ENCODE data around the gene TAF10. TPM values are rescaled to one million over a fixed set of nuclear protein-coding genes. Genes with fewer than 3 reads are reported as not detected.

The TAF10 gene
- total and polyA plus RNA-seq, 2 of the 13 experiments (the other 11 are each of a cell fraction or from before 2014, with no cell fraction given), result 71.3 to 134 TPM

- DNase-seq (ENCODE audit: low spot score) (no peak), ATAC-seq (no peak), FAIRE-seq (no peak)
- 100% methylated on average over 4 of the region's 4 CpGs for WGBS (ENCODE audit: low lambda C conversion rate)
- Histone ChIP-seq H2AFZ (ENCODE audit: low read length) (no peak overlapping the region), H3K36me3 (replicated peaks in 1 of 2; ENCODE audit: control insufficient read depth in 1 of 2, insufficient read depth in 2 of 2, low read length in 2 of 2) (no peaks in the 10 kb centered on the region), H3K4me1 (ENCODE audit: insufficient read depth, low read length) (no peaks in the 10 kb centered on the region), H4K20me1 (ENCODE audit: insufficient read depth, low read length) (no peaks in the 10 kb centered on the region), H3K4me3 (replicated peaks in 1 of 3; ENCODE audit: insufficient read depth in 1 of 3, low read depth in 2 of 3, low read length in 3 of 3) (no peak overlapping the region), H3K9me3 (ENCODE audit: low read length) (no peaks in the 10 kb centered on the region), H3K4me2 (ENCODE audit: low read depth, low read length) (no peak overlapping the region), H3K9ac (ENCODE audit: insufficient read depth, low read depth, low read length) (no peak overlapping the region), H3K79me2 (ENCODE audit: insufficient read depth, low read length) (no peaks in the 10 kb centered on the region), H3K27me3 (ENCODE audit: control insufficient read depth in 1 of 2, insufficient read depth in 2 of 2, low read length in 2 of 2) (no peaks in the 10 kb centered on the region), H3K27ac (ENCODE audit: extremely low read length, insufficient read depth, low read length) (no peak overlapping the region)
- CTCF ChIA-PET (ENCODE audit: low intra/inter-chr PET ratio, low total read pairs), result no interaction called here
- BruUV-seq (replicated peaks), result no TSS peak
- in situ Hi-C loops (cut with HindIII; ENCODE audit: extremely low pct_ligation_motif_present, low pct_unique_long_range_greater_than_20kb), result no loop called here
- TF ChIP-seq NCOA5 (CRISPR knock-in tag; IDR thresholded peaks at IDR 0.05) (no peak), ZMYM2 (CRISPR knock-in tag; IDR thresholded peaks at IDR 0.05) (no peak), NR2F1 (CRISPR knock-in tag; IDR thresholded peaks at IDR 0.05) (no peak), KMT2A (CRISPR knock-in tag; IDR thresholded peaks at IDR 0.05) (no peak), ZNF740 (CRISPR knock-in tag; IDR thresholded peaks at IDR 0.05) (no peak), RFXAP (CRISPR knock-in tag; IDR thresholded peaks at IDR 0.05; ENCODE audit: borderline replicate concordance) (no peak), SETDB1 (CRISPR knock-in tag; IDR thresholded peaks at IDR 0.05; ENCODE audit: borderline replicate concordance) (no peak), ZNF672 (CRISPR knock-in tag; IDR thresholded peaks at IDR 0.05) (no peak), ZBTB7A (CRISPR knock-in tag; IDR thresholded peaks at IDR 0.05) (no peak), NCOA2 (CRISPR knock-in tag; IDR thresholded peaks at IDR 0.05) (no peak), ZNF589 (CRISPR knock-in tag; conservative IDR thresholded peaks at IDR 0.05) (no peak)
- POLR2A ChIA-PET, result no interaction called here
- intact Hi-C loops (cut with micrococcal nuclease; ENCODE audit: unreplicated experiment), result no loop called here
These were observed 48.8 kb downstream of the TAF10 start for GRCh38 chr11:6563121-6563619.

All from HepG2 (cell line).